HepG2 (cell line): ENCODE data around the gene ARRDC4. TPM values are rescaled to one million over a fixed set of nuclear protein-coding genes. Genes with fewer than 3 reads are reported as not detected.

ENCODE experiments used
- ETV6 ChIP-seq: sonication (generic); formaldehyde crosslinking; conservative IDR thresholded peaks from 2 replicates; pipeline ENCODE4 v1.4.0; 2020; ENCODE audit warnings: missing genetic modification reagents
- FOXO1 ChIP-seq: sonication (generic); formaldehyde crosslinking; IDR thresholded peaks from 2 replicates; pipeline ENCODE4 v1.4.0; 2020; ENCODE audit warnings: missing genetic modification reagents
- GABPA ChIP-seq, 2 experiments: IDR thresholded peaks; 2 replicates each; pipeline ENCODE4 v1.6.1; 2011 to 2016; ENCODE audit warnings: low read depth in 2 of 2, low read length in 1 of 2, missing biosample characterization in 1 of 2, missing genetic modification characterization in 1 of 2
- GZF1 ChIP-seq: sonication (generic); formaldehyde crosslinking; IDR thresholded peaks from 2 replicates; pipeline ENCODE4 v1.5.1; 2020; ENCODE audit warnings: mild to moderate bottlenecking, missing genetic modification reagents
- HMG20A ChIP-seq: IDR thresholded peaks from 2 replicates; pipeline ENCODE4 v1.6.1; 2016; ENCODE audit warnings: borderline replicate concordance
- MAFF ChIP-seq: IDR thresholded peaks from 2 replicates; pipeline ENCODE4 v1.6.1; 2011; ENCODE audit warnings: low read depth, low read length, improper control_type of control experiment
- MXD4 ChIP-seq: IDR thresholded peaks from 2 replicates; pipeline ENCODE4 v1.6.1; 2016; ENCODE audit warnings: mild to moderate bottlenecking, missing biosample characterization, missing genetic modification reagents
- NR0B2 ChIP-seq: sonication (generic); formaldehyde crosslinking; IDR thresholded peaks from 2 replicates; pipeline ENCODE4 v1.4.0; 2020; ENCODE audit warnings: mild to moderate bottlenecking, missing genetic modification reagents
- STAT5B ChIP-seq: sonication (generic); formaldehyde crosslinking; IDR thresholded peaks from 2 replicates; pipeline ENCODE4 v1.4.0; 2020; ENCODE audit warnings: missing genetic modification reagents
- TAF15 ChIP-seq: fragments of 200-400 bp; formaldehyde crosslinking; IDR thresholded peaks from one replicate; pipeline ENCODE4 v1.6.1; 2018; ENCODE audit warnings: mild to moderate bottlenecking, low read depth, low read length; ENCODE audit not compliant: poor library complexity, severe bottlenecking
- TRAFD1 ChIP-seq: sonication (generic); formaldehyde crosslinking; IDR thresholded peaks from 2 replicates; pipeline ENCODE4 v1.5.1; 2020; ENCODE audit warnings: missing genetic modification reagents, mild to moderate bottlenecking, borderline replicate concordance
- UBTF ChIP-seq: sonication (generic); formaldehyde crosslinking; IDR thresholded peaks from 2 replicates; pipeline ENCODE4 v1.4.0; 2020; ENCODE audit warnings: mild to moderate bottlenecking, missing genetic modification reagents
- ZBTB38 ChIP-seq: sonication (generic); formaldehyde crosslinking; IDR thresholded peaks from 2 replicates; pipeline ENCODE4 v1.5.1; 2020; ENCODE audit warnings: mild to moderate bottlenecking, missing genetic modification reagents
- ZEB1 ChIP-seq: IDR thresholded peaks from 2 replicates; pipeline ENCODE4 v1.6.1; 2012; ENCODE audit warnings: mild to moderate bottlenecking, low read depth, inconsistent platforms; ENCODE audit not compliant: insufficient replicate concordance
- ZNF496 ChIP-seq: sonication (generic); formaldehyde crosslinking; IDR thresholded peaks from 2 replicates; pipeline ENCODE4 v1.8.1; 2023; ENCODE audit warnings: mild to moderate bottlenecking, moderate library complexity, missing genetic modification reagents; ENCODE audit not compliant: insufficient replicate concordance
- ZNF563 ChIP-seq: sonication (generic); formaldehyde crosslinking; IDR thresholded peaks from 2 replicates; pipeline ENCODE4 v1.8.0; 2022; ENCODE audit warnings: mild to moderate bottlenecking, moderate library complexity, missing genetic modification reagents
- ZNF687 ChIP-seq: sonication (generic); formaldehyde crosslinking; IDR thresholded peaks from 2 replicates; pipeline ENCODE4 v1.5.1; 2020; ENCODE audit warnings: mild to moderate bottlenecking, missing genetic modification reagents, moderate library complexity
- ZNF7 ChIP-seq: IDR thresholded peaks from 2 replicates; pipeline ENCODE4 v1.6.1; 2016; ENCODE audit warnings: missing biosample characterization, missing genetic modification reagents
- ZNF768 ChIP-seq: sonication (generic); formaldehyde crosslinking; IDR thresholded peaks from 2 replicates; pipeline ENCODE4 v1.4.0; 2020; ENCODE audit warnings: missing genetic modification reagents
- ZNF773 ChIP-seq: sonication (generic); formaldehyde crosslinking; IDR thresholded peaks from 2 replicates; pipeline ENCODE4 v1.4.0; 2020; ENCODE audit warnings: missing genetic modification reagents, borderline replicate concordance
- ZNF788 ChIP-seq: sonication (generic); formaldehyde crosslinking; IDR thresholded peaks from 2 replicates; pipeline ENCODE4 v1.5.0; 2020; ENCODE audit warnings: mild to moderate bottlenecking, missing genetic modification reagents, borderline replicate concordance
- polyA plus RNA-seq, 8 experiments: library from polyadenylated mRNA; depleted of rRNA in 3 of 8; stranded (reverse) in 7 of 8; unstranded in 1 of 8; fragments of >200 nt; fragmentation: Illumina TruSeq in 4 of 8; extraction: Trizol in 4 of 8; gene quantifications; 2 replicates each; pipeline versions ENCODE4 v1.2.1 to v1.2.3, GENCODE V29; 2011 to 2016; ENCODE audit warnings: low read depth in 4 of 8, missing spikeins in 1 of 8, mixed read lengths in 1 of 8; ENCODE audit not compliant: insufficient read depth in 1 of 8
- total RNA-seq, 5 experiments: library from RNA; depleted of rRNA; stranded (reverse); fragments of >200 nt; fragmentation: Illumina TruSeq; extraction: Trizol; gene quantifications; 2 replicates each; pipeline ENCODE4 v1.2.3, GENCODE V29; 2016; ENCODE audit warnings: low read depth in 1 of 5

The ARRDC4 gene
- total and polyA plus RNA-seq, 2 of the 13 experiments (the other 11 are each of a cell fraction or from before 2014, with no cell fraction given): 1.5 to 2.5 TPM

GRCh38 chr15:97961067-97961954 is 808 bp downstream of the ARRDC4 start (continued):
- TF ChIP-seq UBTF: no peak
- TF ChIP-seq TAF15: no peak
- no peak for TF ChIP-seq NR0B2 (CRISPR knock-in tag)
- no peak for TF ChIP-seq ZNF773 (CRISPR knock-in tag)
- TF ChIP-seq GABPA (IDR thresholded peaks at IDR 0.05; ENCODE audit: low read depth, low read length): no peak
- TF ChIP-seq GABPA (CRISPR knock-in tag; IDR thresholded peaks at IDR 0.05; ENCODE audit: low read depth): no peak
- TF ChIP-seq ZNF687 (CRISPR knock-in tag): peak; percentile 0; the same call in 1 of the 2 replicates
- TF ChIP-seq TRAFD1: no peak
- no peak for TF ChIP-seq MAFF
- no peak for TF ChIP-seq MXD4 (CRISPR knock-in tag)
- no peak for TF ChIP-seq STAT5B (CRISPR knock-in tag)
- no peak for TF ChIP-seq GZF1 (CRISPR knock-in tag)
- no peak for TF ChIP-seq ZNF768
- 0 out of 2 replicates have a peak, but pooled peaks have one; percentile 8 for TF ChIP-seq ZNF788 (CRISPR knock-in tag)
- peak; percentile 52 for TF ChIP-seq ZEB1
- TF ChIP-seq HMG20A: no peak
- TF ChIP-seq ZBTB38 (CRISPR knock-in tag): no peak
- TF ChIP-seq ZNF7: no peak
- TF ChIP-seq ZNF496 (CRISPR knock-in tag): no peak
- TF ChIP-seq ZNF563 (CRISPR knock-in tag): 0 out of 2 replicates have a peak, but pooled peaks have one; percentile 63
- no peak for TF ChIP-seq FOXO1 (CRISPR knock-in tag)
- TF ChIP-seq ETV6 (CRISPR knock-in tag): no peak
